ENCODE data around the gene CPNE7.

CPNE7 gene

GRCh38 chr16:89536371-89536770 lies 39.2 kb upstream of the CPNE7 start:
- POLR2A ChIA-PET (ENCODE audit: low non-redundant PET) = no interaction called here
- no peak overlapping the region for H3K27ac ChIP-seq
- no peak for TF ChIP-seq CTCF (conservative IDR thresholded peaks at IDR 0.05; ENCODE audit: low read depth)
- CTCF ChIA-PET = no interaction called here
- no peak for DNase-seq (ENCODE audit: low spot score)

GRCh38 chr16:89536886-89537548 lies 38.5 kb upstream of the CPNE7 start:
- DNase-seq (ENCODE audit: low spot score) = no peak
- H3K27ac ChIP-seq = no peak overlapping the region
- POLR2A ChIA-PET (ENCODE audit: low non-redundant PET) = no interaction called here
- no peak for TF ChIP-seq CTCF (conservative IDR thresholded peaks at IDR 0.05; ENCODE audit: low read depth)
- CTCF ChIA-PET = interaction anchor here (0.7 kb wide), 1 partner anchor 20 kb away, joined by 6 read pairs; no protein-coding TSS in a partner anchor

GRCh38 chr16:89537549-89537925 lies 38.0 kb upstream of the CPNE7 start:
- TF ChIP-seq CTCF (conservative IDR thresholded peaks at IDR 0.05; ENCODE audit: low read depth) = no peak
- no peak overlapping the region for H3K27ac ChIP-seq
- no peak for DNase-seq (ENCODE audit: low spot score)
- ChIA-PET POLR2A (ENCODE audit: low non-redundant PET) (no interaction called here), CTCF (interaction anchor here (0.7 kb wide), 1 partner anchor 19 kb away, joined by 6 read pairs; no protein-coding TSS in a partner anchor)

GRCh38 chr16:89538286-89538685 lies 37.3 kb upstream of the CPNE7 start:
- no peak for TF ChIP-seq CTCF (conservative IDR thresholded peaks at IDR 0.05; ENCODE audit: low read depth)
- ChIA-PET POLR2A (ENCODE audit: low non-redundant PET) (no interaction called here), CTCF (no interaction called here)

GRCh38 chr16:89540557-89540956 lies 35.0 kb upstream of the CPNE7 start:
- CTCF ChIA-PET = interaction anchor here (0.6 to 1.6 kb wide), 3 partner anchors 17 to 279 kb away, joined by 3 to 5 read pairs (median 3); no protein-coding TSS in a partner anchor
- H3K27ac ChIP-seq = no peak overlapping the region
- POLR2A ChIA-PET (ENCODE audit: low non-redundant PET) = no interaction called here
- no peak for TF ChIP-seq CTCF (conservative IDR thresholded peaks at IDR 0.05; ENCODE audit: low read depth)
- no peak for DNase-seq (ENCODE audit: low spot score)

More at GRCh38 chr16:89538286-89538685, 37.3 kb upstream of the CPNE7 start:
- DNase-seq (ENCODE audit: low spot score) = no peak
- no peak overlapping the region for H3K27ac ChIP-seq

GRCh38 chr16:89541792-89542191 lies 33.8 kb upstream of the CPNE7 start:
- TF ChIP-seq CTCF (conservative IDR thresholded peaks at IDR 0.05; ENCODE audit: low read depth) = no peak
- POLR2A ChIA-PET (ENCODE audit: low non-redundant PET) = no interaction called here
- H3K27ac ChIP-seq = peak overlapping the region; percentile 13
- CTCF ChIA-PET = interaction anchor here (1.1 to 1.6 kb wide), 2 partner anchors 23 to 24 kb away, joined by 3 read pairs; no protein-coding TSS in a partner anchor
- no peak for DNase-seq (ENCODE audit: low spot score)

Measured in RWPE1 (cell line).